GM12873 (cell line): ENCODE data around the gene LUC7L.

ENCODE experiments used
- CTCF ChIP-seq: IDR thresholded peaks from 2 replicates; pipeline ENCODE4 v1.5.1; 2012; ENCODE audit warnings: low read depth, mild to moderate bottlenecking, moderate library complexity, low read length, control low read depth; ENCODE audit not compliant: insufficient read depth; ENCODE audit errors: missing control alignments

LUC7L gene

GRCh38 chr16:272633-273546 is 43.6 kb upstream of the LUC7L start:
- TF ChIP-seq CTCF = no peak

- no peak for TF ChIP-seq CTCF
Measured at GRCh38 chr16:270381-271255, 41.4 kb upstream of the LUC7L start.

DNA sequence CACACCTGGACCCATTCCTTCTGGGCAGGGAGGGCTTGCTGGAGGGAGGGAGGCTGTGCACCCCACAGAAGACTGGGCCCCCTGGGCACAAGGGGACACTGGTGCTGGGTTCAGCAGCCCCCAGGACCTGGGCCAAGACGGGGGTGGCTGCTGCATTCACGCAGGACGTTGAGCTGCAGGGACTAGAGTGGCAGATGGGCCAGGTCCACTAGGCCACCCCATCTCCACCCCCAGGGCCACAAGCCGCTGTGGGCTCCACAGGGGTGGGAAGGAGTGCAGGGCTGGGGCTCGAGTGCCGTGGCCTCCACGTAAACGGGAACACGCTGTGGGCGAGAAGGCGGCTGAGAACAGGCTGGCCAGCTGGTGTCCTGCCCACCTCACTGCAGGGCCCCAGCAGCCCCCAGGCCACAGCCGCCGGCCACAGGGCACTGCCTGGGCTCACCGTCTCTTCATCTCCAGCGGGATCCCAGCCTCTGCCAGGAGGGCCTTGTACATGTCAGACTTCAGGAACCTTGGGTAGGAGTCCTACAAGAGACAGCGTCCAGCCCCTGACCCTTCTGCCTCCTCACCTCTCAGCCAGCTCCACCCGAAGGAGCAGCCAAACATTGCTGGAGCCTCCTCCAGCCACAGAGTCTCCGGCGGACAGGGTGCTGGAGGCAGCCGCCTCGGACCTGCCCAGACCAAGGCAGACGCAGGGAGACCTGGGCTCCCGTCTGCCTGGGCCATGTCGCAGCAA is 40.0 kb upstream of the LUC7L start:
- no peak for TF ChIP-seq CTCF

DNA sequence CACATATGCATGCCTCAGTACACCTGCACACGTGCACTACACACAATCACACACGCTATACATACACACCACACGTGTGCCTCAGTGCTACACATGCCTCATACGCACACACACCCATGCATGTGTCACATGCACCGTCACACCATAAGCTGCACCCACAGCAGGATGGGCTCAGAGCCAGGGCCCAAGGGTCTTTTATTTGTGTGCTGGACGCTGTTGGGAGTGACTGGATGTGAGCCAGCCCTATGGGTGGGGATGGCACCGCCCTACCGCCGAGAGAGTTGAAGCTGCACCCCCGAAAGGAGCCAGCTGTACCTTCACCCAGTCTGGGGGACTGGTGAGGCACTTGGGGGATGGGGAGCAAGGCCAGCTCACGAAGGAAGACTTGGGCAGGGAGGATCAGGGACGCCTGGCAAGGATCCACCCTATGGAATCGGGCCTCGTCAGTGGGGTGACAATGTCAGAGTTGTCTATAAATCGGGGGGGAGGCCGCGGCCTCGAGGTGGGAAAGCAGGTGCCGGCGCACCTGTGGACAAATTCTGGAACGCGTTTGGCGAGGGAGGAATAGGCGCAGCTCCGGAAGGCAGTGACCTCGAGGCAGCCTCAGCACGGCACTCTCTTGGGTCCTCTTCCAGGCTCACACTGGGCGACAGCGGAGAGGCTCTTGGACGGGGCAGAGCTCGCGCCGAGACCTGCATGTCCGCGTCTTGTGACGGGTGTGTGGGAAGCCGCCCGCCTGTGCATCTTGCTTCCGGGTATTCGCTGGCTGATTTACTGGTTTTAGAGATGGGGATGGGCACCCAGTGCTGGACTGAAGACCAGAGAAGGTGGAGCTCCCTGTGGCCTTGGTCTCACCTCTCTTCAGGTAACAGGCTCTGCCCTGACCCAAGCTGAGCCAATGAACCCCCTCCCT is 39.1 kb upstream of the LUC7L start:
- no peak for TF ChIP-seq CTCF

GRCh38 chr16:266258-267164 is 37.3 kb upstream of the LUC7L start:
- no peak for TF ChIP-seq CTCF

- no peak for TF ChIP-seq CTCF
Measured at GRCh38 chr16:265711-266110, 36.5 kb upstream of the LUC7L start.
